HCT116 (cell line): Measurements from ENCODE around the gene NTSR2. TPM values are rescaled to one million over a fixed set of nuclear protein-coding genes. Genes with fewer than 3 reads are reported as not detected.

Experiments used
- ATAC-seq: fragments of 200-7000 bp; cut with Tn5 transposase; 2 replicates; pipeline ENCODE4 v1.9.1; 2020; ENCODE audit warnings: mild to moderate bottlenecking, moderate library complexity
- BruUV-seq: library from RNA; stranded (reverse); fragments of 400-500 nt; replicated peaks from 2 replicates; lab custom pipeline; 2021; lab: Mats Ljungman, UMichigan
- CTCF ChIA-PET: fragments of 300-600 bp; sonication (Branson Sonifier 250); formaldehyde crosslinking; loops from one replicate; lab custom pipeline; 2021; ENCODE audit warnings: antibody characterized with exemption; lab: Charles Lee
- POLR2A ChIA-PET: fragments of 300-600, 350-600 bp; sonication (Branson Sonifier 250); formaldehyde crosslinking; loops from one replicate; lab custom pipeline; 2021; ENCODE audit warnings: antibody characterized with exemption; lab: Charles Lee
- RAD21 ChIA-PET, 2 experiments: fragments of 300-600 bp; sonication (Branson Sonifier 250); formaldehyde crosslinking; loops; one replicate each; lab custom pipeline; 2023; ENCODE audit warnings: low total read pairs in 2 of 2; ENCODE audit not compliant: uncharacterized antibody in 2 of 2, unreplicated experiment in 2 of 2, low non-redundant PET in 1 of 2; lab: Charles Lee
- DNase-seq: peaks from one replicate; pipeline ENCODE4 v3.0.0-alpha.2; 2010; ENCODE audit warnings: low read depth, low spot score
- H2AFZ ChIP-seq: fragments of 200-600 bp; shearing (Covaris generic), sonication (generic); 2 replicates; pipeline ENCODE4 v1.6.1; 2017; ENCODE audit warnings: low read depth, mixed run types, mixed read lengths, antibody characterized with exemption, low read length; ENCODE audit not compliant: poor library complexity, severe bottlenecking
- H3K27ac ChIP-seq: 2 replicates; pipeline ENCODE4 v1.5.1; 2012; ENCODE audit warnings: low read depth, low read length
- H3K27me3 ChIP-seq: fragments of 200-600 bp; sonication (generic); 2 replicates; pipeline ENCODE4 v1.6.1; 2016; ENCODE audit warnings: mixed run types, low read length, mixed read lengths; ENCODE audit not compliant: insufficient read depth
- H3K36me3 ChIP-seq, 2 experiments: fragments of 200-500 bp in 1 of 2; fragments of 200-600 bp in 1 of 2; sonication (Bioruptor generic) in 1 of 2; sonication (generic) in 1 of 2; 2 replicates each; pipeline versions ENCODE4 v1.5.1 to v1.6.1; 2014 to 2016; ENCODE audit warnings: low read length in 2 of 2, inconsistent platforms in 1 of 2, mixed read lengths in 1 of 2, mixed run types in 1 of 2; ENCODE audit not compliant: insufficient read depth in 2 of 2, control insufficient read depth in 1 of 2
- H3K4me1 ChIP-seq, 2 experiments: fragments of 200-600 bp in 1 of 2; sonication (generic) in 1 of 2; 2 replicates each; pipeline versions ENCODE4 v1.5.1 to v1.6.1; 2012 to 2017; ENCODE audit warnings: low read length in 2 of 2, inconsistent platforms in 1 of 2, mild to moderate bottlenecking in 1 of 2, mixed read lengths in 1 of 2, mixed run types in 1 of 2, moderate library complexity in 1 of 2; ENCODE audit not compliant: insufficient read depth in 2 of 2, control insufficient read depth in 1 of 2
- H3K4me2 ChIP-seq: fragments of 200-600 bp; sonication (generic); 2 replicates; pipeline ENCODE4 v1.6.1; 2017; ENCODE audit warnings: mixed run types, low read length, mixed read lengths
- H3K4me3 ChIP-seq, 2 experiments: fragments of 200-600 bp in 1 of 2; sonication (generic) in 1 of 2; replicated peaks in 1 of 2; 2 replicates each; pipeline ENCODE4 v1.5.1; 2011 to 2016; ENCODE audit warnings: low read length in 2 of 2, control low read depth in 1 of 2, low read depth in 1 of 2, mild to moderate bottlenecking in 1 of 2, mixed read lengths in 1 of 2, mixed run types in 1 of 2
- H3K79me2 ChIP-seq: fragments of 200-600 bp; sonication (generic); 2 replicates; pipeline ENCODE4 v1.6.1; 2017; ENCODE audit warnings: mild to moderate bottlenecking, mixed run types, low read length, moderate library complexity, mixed read lengths; ENCODE audit not compliant: insufficient read depth
- H3K9ac ChIP-seq: fragments of 200-600 bp; sonication (generic); 2 replicates; pipeline ENCODE4 v1.6.1; 2016; ENCODE audit warnings: low read length, mixed read lengths
- H3K9me2 ChIP-seq: fragments of 200-600 bp; sonication (generic), shearing (Covaris generic); 2 replicates; pipeline ENCODE4 v1.6.1; 2017; ENCODE audit warnings: mixed run types, mild to moderate bottlenecking, moderate library complexity; ENCODE audit not compliant: insufficient read depth
- H3K9me3 ChIP-seq, 2 experiments: fragments of 200-500 bp in 1 of 2; fragments of 200-600 bp in 1 of 2; sonication (Bioruptor generic) in 1 of 2; sonication (generic) in 1 of 2; 2 replicates each; pipeline ENCODE4 v1.6.1; 2014 to 2017; ENCODE audit warnings: low read length in 2 of 2, mixed read lengths in 2 of 2, inconsistent platforms in 1 of 2, low read depth in 1 of 2, mild to moderate bottlenecking in 1 of 2, mixed run types in 1 of 2, moderate library complexity in 1 of 2; ENCODE audit not compliant: control insufficient read depth in 1 of 2, insufficient read depth in 1 of 2
- H4K20me1 ChIP-seq: fragments of 200-600 bp; sonication (generic), shearing (Covaris generic); 2 replicates; pipeline ENCODE4 v1.6.1; 2017; ENCODE audit warnings: mixed run types, mild to moderate bottlenecking, moderate library complexity; ENCODE audit not compliant: insufficient read depth
- ATF3 ChIP-seq: IDR thresholded peaks from 2 replicates; pipeline ENCODE4 v1.6.1; 2012
- EZH2 ChIP-seq: fragments of 200-600 bp; sonication (generic); IDR thresholded peaks from 2 replicates; pipeline ENCODE4 v1.6.1; 2017; ENCODE audit warnings: antibody characterized with exemption, mixed run types
- FOSL1 ChIP-seq: IDR thresholded peaks from 2 replicates; pipeline ENCODE4 v1.6.1; 2012; ENCODE audit warnings: low read depth
- MAX ChIP-seq: IDR thresholded peaks from 2 replicates; pipeline ENCODE4 v1.6.1; 2012
- REST ChIP-seq: IDR thresholded peaks from 2 replicates; pipeline ENCODE4 v1.6.1; 2012; ENCODE audit warnings: low read depth
- SP1 ChIP-seq: IDR thresholded peaks from 2 replicates; pipeline ENCODE4 v1.6.1; 2012; ENCODE audit warnings: low read depth
- SRF ChIP-seq: IDR thresholded peaks from 2 replicates; pipeline ENCODE4 v1.6.1; 2012; ENCODE audit warnings: low read depth
- ZNF274 ChIP-seq: fragments of 200-500 bp; sonication (Bioruptor generic); IDR thresholded peaks from 2 replicates; pipeline ENCODE4 v1.6.1; 2014; ENCODE audit warnings: mild to moderate bottlenecking, low read depth, low read length, inconsistent platforms
- intact Hi-C: fragments of 100-400 bp; cut with micrococcal nuclease; formaldehyde crosslinking; loops from 2 replicates; pipeline ENCODE4 v1.10.0; 2022
- total RNA-seq: library from RNA; stranded (reverse); gene quantifications from one replicate; pipeline ENCODE4 v1.2.1, GENCODE V29; 2021; ENCODE audit not compliant: unreplicated experiment

Gene NTSR2
- total RNA-seq, 1 experiment from 2014 or later: not detected

- POLR2A ChIA-PET: interaction anchor here (0.6 kb wide), 1 partner anchor 41 kb away, joined by 3 read pairs; the partner anchor contains the start of gene LPIN1
- no peak overlapping the region for H3K4me2 ChIP-seq
- DNase-seq (no peak), ATAC-seq (no peak)
- no peak overlapping the region for H3K4me3 ChIP-seq
- H4K20me1 ChIP-seq: no peaks in the 10 kb centered on the region
- H3K79me2 ChIP-seq: no peaks in the 10 kb centered on the region
- no peak overlapping the region for H3K27ac ChIP-seq
- H2AFZ ChIP-seq: no peak overlapping the region
- no TSS peak for BruUV-seq
- peaks cover 0 to 13% of the 10 kb centered on the region in 2 experiments; a peak in 1 of 4 replicates for H3K4me1 ChIP-seq
- H3K9me3 ChIP-seq: no peaks in the 10 kb centered on the region
- CTCF ChIA-PET: interaction anchor here (2.4 kb wide), 1 partner anchor 13 kb away, joined by 7 read pairs; no protein-coding TSS in a partner anchor
- H3K9me2 ChIP-seq: no peaks in the 10 kb centered on the region
- no peak for TF ChIP-seq SRF
- RAD21 ChIA-PET: no interaction called here
- no peaks in the 10 kb centered on the region for H3K36me3 ChIP-seq
- no peak overlapping the region for H3K9ac ChIP-seq
- intact Hi-C loops: no loop called here
- H3K27me3 ChIP-seq: no peaks in the 10 kb centered on the region
Observed at GRCh38 chr2:11705711-11706110, 35.7 kb upstream of the NTSR2 start.

- TF ChIP-seq EZH2: no peak
- TF ChIP-seq FOSL1: no peak
- no peak for TF ChIP-seq REST
- no peak for TF ChIP-seq SP1
- TF ChIP-seq MAX: no peak
- TF ChIP-seq SRF: no peak
- no peak for TF ChIP-seq ZNF274
- no peak for TF ChIP-seq ATF3
Observed at GRCh38 chr2:11705063-11705462, 35.1 kb upstream of the NTSR2 start.

More at GRCh38 chr2:11705063-11705462, 35.1 kb upstream of the NTSR2 start:
- Histone ChIP-seq H3K36me3 (no peaks in the 10 kb centered on the region), H3K27ac (no peak overlapping the region), H3K9me2 (no peaks in the 10 kb centered on the region), H3K4me2 (no peak overlapping the region), H3K27me3 (no peaks in the 10 kb centered on the region), H3K4me1 (peaks cover 0 to 7% of the 10 kb centered on the region in 2 experiments; a peak in 1 of 4 replicates), H2AFZ (no peak overlapping the region), H4K20me1 (no peaks in the 10 kb centered on the region), H3K9me3 (no peaks in the 10 kb centered on the region), H3K9ac (no peak overlapping the region), H3K4me3 (no peak overlapping the region), H3K79me2 (no peaks in the 10 kb centered on the region)
- intact Hi-C loops: no loop called here
- ATAC-seq (no peak), DNase-seq (no peak)
- CTCF ChIA-PET: interaction anchor here (2.4 kb wide), 1 partner anchor 12 kb away, joined by 7 read pairs; no protein-coding TSS in a partner anchor
- POLR2A ChIA-PET: interaction anchor here (0.6 kb wide), 1 partner anchor 42 kb away, joined by 3 read pairs; the partner anchor contains the start of gene LPIN1
- no TSS peak for BruUV-seq
- RAD21 ChIA-PET: no interaction called here
